HUDEP-2 (cell line): ENCODE results near the gene PRDM5.

Source experiments
- DNase-seq, 76 experiments: peaks; one replicate each; lab custom pipeline; 2025; ENCODE audit not compliant: unreplicated experiment in 76 of 76; lab: John Stamatoyannopoulos, UW

Gene PRDM5

DNA sequence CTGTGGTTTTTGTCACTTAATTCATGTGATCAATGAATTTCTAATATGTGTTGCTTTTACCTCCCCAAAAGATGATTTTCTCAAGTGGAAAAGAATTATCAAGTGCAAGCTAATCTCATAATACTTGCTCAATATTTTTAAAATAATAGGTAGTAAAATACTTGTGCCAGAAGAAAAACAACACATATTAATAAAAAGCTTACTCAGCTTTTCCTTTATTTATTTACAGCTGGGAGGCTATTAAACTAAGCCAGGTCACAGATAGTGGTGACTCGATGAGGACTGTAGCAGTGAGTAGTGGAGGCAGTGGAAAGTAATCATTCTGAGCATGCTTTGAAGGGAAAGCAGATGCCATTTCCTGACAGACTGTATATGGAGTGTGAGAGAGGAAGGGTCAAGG, 96.1 kb downstream of the PRDM5 start:
- no peak for DNase-seq

DNA sequence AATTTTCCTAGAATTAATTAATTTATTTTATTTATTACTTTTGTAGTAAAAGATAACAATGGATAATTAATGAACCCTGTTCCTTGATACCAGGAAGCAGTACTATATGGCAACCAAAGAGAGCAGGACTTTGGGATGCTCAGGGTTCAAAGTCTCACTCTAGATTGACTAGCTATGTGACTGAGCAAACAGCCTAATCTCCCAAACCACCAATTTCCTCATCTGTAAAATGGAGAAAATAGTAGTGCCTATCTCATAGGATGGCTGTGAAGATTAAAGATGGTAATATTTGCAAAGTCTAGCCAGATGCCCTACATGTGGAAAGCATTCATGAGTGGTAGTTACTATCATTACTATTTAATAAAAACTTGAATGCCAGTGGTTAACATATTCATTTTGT, 97.6 kb downstream of the PRDM5 start:
- DNase-seq, result no peak

DNA sequence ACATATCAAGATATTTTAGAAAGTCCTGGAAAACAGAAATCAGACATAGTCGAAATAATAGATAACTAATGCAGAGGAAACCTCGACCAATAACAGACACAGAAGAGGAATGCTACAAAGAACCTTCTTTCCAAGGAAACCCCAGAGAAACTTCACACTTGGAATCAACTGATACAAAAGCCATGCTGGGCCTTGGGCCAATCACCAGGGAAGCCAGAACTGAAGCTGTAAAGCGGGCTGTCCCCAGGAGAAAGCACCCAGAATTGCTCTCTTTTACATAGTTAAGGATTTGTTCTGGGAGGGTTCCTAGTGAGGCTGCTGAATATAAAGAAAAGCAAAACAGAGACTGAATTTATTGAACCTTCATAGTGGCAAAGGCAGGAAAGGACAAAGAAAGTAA, 100.5 kb downstream of the PRDM5 start:
- no peak for DNase-seq

DNA sequence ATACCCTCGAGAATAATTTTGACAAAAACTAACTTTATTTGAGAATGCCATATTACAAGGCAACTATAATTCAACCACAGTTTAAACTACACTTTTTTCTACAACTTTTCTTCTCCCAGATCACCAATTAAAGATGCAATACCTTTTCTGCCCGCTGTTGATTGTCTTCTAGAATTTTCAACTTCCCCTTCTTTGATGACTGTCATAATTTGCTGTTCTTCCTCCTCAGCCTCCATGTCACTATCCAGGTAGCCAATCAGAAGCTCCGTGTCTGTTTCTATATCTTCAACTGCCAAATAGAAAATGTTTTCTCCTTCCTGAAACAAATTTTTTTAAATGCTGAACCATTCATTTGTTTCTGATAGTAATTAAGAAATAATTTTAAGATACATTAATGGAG, 101.5 kb downstream of the PRDM5 start:
- no peak for DNase-seq

DNA sequence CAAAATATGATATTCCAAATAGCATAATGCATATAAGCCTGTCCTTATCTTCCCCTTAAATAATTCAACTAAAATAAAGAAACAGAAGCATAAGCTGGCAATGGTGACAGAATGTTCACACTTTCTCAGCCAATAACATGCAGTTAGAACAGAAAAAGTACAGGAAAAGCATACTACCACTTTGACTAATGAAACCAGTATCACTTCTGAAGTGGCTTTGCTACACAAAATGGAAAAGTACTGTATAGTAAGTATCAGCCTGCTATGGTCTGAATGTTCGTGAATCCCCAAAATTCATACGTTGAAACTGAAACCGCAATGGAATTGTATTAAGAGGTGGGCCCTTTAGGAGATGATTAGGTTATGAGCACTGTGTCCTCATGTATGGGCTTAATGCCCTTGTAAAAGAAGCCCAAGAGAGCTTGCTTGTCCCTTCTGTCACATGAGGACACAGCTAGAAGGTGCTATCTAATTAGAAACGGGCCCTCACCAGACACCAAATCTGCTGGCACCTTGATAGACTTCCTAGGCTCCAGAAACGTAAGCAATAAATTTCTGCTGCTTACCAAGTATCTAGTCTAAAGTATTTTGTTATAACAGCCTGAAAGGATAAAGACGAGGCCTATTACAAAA, 102.6 kb downstream of the PRDM5 start:
- no peak for DNase-seq

DNA sequence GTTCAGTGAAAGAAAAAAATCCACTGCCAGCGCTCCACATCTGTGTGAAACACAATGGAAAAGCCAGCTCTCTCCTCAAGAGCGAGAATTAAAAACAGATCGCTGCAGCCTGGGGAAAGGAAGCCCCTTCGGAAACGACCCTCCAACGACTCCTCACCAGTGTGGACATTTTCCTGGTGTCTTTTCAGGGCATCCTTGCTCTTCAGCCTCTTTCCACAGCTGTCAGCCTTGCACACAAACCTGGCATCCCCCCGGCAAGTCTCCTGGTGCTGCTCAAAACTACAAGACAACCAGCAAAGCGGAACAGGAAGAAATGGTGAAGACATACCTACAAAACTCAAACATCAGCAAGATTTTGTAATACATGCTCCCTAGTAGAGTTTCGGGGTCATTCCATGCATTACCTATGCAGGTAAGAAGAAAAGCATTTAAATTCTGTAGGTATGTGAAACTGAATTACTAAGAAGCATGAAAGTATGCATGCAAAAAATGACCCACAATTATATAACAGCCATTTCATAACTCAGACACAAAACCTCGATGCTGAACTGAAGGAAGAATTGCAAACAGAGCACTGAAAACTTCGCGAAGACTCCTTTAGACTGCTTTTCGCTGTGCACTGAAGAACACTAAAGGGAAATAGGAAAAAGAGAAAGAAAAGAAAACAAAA, 106.1 kb downstream of the PRDM5 start:
- no peak for DNase-seq

DNA sequence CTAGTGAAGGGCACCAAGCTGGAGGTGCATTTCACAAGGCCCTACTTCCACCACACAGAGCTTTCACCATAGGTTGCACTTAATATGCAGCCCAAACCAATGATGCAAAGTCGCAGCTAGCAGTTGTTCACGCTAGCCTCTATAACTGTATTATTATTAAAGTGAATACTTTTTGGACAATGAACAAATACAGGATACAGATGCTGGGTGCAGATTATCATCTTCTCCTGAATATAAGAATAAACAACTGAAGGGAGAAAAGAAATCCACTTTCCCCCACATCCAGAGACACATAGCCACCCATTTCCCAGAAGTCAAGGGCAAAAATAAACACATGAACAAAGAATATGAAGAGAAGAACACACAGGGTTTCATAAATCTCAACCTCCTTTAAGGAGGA, 107.2 kb downstream of the PRDM5 start:
- DNase-seq, result no peak

DNA sequence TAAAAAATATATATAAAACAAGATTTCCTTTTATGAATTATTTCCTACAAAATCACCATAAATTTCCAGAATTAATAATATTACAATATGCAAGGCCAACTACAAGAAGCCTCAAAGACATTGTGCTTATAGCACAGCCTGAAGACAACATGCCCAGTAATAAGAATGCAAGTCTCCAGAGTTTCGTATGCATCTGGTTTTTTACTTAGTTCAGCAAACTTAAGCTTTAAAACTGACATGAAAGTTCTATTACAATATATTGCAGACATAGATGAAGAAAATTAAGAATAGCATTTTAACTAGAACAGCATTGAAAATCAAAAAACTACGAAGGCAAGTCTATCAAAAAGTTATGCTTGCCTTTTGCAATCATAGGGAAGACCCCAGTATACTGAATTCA, 107.6 kb downstream of the PRDM5 start:
- DNase-seq, result no peak

DNA sequence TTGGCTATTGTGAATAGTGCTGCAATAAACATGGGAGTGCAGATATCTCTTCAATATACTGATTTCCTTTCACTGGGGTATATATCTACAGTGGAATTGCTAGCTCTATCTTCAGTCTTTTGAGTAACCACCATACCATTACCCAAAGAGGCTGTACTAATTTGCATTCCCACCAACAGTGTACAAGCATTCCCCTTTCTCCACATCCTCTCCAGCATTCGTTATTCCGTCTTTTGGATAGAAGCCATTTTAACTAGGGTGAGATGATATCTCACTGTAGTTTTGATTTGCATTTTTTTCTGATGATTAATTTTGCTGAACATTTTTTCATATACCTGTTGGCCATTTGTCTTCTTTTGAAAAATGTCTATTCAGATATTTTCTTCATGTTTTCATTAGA, 110.3 kb downstream of the PRDM5 start:
- no peak for DNase-seq

DNA sequence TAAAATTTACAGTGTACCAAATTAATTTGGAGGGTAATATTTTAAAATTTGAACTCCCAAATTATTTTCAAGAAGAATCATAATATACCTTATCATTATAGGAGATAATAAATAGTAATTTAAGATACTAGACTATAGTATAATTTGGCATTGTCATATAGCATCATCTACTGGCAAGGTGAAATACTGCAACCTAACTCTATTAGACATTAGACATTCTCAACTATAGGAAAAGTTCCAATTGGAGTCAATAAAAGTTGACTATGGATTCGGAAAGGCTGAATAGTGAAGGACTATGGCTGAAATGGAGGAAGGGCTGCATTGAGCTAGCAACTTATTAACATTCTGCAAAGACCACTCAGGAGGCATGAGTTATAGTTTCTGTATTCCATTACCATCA, 113.0 kb downstream of the PRDM5 start:
- no peak for DNase-seq

DNA sequence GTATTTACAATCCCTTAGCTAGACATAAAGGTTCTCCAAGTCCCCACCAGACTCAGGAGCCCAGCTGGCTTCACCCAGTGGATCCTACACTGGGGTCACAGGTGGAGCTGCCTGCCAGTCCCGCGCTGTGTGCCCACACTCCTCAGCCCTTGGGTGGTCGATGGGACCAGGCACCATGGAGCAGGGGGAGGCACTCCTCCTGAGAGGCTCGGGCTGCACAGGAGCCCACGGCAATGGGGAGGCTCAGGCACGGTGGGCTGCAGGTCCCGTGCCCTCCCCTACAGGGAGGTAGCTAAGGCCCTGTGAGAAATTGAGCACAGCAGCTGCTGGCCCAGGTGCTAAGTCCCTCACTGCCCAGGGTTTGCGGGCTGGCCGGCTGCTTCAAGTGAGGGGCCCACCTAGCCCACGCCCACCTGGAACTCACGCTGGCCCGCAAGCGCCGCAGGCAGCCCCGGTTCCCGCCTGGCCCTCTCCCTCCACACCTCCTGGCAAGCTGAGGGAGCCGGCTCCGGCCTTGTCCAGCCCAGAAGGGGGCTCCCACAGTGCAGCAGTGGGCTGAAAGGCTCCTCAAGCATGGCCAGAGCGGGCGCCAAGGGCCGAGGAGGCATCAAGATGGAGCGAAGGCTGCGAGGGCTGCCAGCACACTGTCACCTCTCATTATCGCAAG, 113.9 kb downstream of the PRDM5 start:
- DNase-seq, result no peak

DNA sequence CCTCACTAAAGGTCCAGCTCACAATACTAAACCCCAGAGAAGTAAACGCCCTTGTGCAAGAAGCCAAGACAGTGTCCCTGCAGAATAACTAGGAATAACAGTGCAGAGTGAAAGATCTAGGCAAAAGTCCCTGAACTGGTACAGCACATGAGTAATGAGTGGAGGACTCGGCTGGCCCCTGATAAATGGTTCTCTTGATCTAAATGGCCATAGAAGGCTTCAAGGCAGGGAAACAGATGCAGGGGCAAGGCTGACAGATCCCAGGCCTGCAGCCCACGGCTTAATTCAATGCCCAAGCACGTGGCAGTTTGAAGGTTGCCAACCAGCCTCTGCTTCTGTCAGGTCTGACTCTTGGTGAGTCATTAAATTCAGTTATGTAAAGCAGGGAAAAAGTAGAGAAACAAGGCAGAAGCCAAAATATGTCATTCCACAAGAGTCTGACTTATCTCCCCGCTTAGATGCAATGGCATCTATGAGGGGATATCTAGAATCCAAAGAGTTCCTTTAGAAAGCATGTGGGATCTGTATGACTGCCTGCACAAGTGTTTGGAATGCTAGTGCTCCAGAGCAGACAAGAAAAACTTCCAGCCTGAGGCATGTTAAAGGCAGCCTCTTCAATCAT, 121.3 kb downstream of the PRDM5 start:
- no peak for DNase-seq

DNA sequence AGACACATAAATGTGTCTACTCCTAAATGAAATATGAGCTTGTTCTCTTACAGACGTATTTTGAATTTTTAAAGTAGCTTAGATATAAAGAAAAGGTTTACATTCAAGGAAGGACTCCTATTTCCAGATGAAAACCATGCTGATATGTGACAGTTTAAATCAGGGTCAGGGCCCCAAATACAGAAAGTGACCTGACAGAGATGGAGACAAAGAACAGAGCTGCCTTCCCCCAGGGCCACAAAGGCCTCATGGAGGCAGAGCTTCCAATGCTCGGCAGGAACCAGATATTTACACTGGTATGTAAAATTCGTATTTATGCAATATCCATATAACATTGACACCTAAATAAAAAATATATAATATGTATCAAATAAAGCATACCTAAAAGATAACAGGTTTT, 124.0 kb downstream of the PRDM5 start:
- DNase-seq, result no peak

DNA sequence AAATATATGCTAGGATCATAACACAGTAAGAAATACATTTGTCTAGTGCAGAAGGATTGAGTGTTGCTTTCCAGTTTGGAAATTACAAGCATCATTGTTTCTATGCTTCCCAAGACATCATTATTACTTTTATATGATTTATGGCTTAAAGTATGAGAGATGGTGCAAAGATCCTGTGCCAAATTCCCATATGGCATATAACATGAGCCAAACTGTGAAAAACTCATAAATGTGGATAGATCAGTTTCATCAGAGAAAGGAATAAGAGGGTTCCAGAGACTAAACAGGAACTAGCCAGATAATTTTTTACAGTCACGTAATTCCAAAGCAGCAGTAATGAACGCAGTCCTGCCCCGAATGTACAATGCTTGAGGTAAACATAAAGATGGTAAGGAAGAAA, 126.3 kb downstream of the PRDM5 start:
- DNase-seq, result no peak

DNA sequence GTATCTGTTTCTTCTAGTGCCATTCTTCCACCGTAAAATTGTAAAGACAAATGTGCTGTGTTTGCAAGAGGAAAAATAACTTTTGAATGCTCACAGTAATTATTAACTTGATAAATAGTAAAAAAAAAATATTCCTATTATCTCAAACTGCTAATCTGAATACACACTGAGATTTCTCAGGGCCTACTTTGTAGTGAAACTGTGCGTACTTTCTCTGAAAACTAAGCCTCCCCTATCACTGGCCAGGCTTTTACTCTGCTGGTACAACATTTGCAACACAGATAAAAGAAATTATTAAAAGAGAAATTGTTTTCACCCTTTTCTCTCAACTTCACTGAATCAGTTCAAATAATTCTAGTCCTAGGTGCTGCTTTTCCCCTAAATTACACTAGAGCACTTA, 137.3 kb downstream of the PRDM5 start:
- DNase-seq, result no peak

DNA sequence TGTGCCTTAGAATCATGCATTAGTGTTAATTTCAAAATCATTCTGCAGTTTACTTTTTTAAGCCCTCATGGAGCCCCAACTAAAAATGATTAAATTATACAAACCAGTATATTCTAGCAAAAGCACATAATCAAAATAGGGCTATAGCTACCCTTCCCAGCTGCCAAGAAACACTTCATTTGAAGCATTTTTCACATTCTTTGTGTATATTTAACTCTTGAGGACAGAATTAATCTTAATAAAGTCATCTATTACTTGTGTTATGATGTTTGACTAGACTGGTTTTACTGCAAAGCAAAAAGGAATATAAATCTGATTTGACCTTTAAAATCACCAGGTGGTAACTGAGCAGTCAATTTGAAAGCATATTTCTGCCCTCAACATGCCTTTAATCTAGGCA, 145.1 kb downstream of the PRDM5 start:
- DNase-seq, result no peak

DNA sequence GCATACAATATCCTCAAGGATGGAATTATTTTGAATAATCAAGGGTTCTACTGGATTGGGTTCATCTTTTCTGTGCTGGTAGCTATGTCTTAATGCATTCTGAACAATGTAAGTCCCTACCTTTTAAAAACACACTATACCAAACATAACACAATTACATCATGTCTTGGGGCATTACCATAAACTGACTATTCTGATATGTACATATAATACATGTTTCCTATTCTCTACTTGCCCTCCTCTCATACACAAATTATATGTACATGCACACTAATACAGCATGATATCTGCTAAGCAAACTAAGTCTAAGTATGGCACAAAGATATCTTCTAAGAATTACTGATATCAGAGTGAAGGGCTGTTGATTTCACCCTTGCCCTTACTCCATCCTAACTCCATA, 147.1 kb downstream of the PRDM5 start:
- DNase-seq, result no peak

DNA sequence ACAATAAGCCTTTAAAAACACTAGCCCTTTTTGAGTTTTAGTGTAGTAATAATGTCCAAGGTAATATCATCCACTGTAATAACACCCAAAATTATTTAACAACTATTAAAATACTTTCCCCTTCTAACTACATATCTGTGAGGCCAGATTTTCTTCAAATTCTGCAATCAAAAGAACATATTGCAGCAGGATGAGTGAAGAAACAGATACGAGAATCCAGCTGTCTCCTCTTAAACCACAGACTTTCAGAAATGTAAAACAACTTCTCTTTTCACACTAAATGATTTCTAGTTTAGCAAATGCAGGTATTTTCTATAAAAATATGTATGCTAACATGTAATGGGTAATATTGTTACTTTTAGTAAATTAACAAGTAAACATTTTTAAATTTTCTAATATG, 148.9 kb downstream of the PRDM5 start:
- DNase-seq, result no peak

DNA sequence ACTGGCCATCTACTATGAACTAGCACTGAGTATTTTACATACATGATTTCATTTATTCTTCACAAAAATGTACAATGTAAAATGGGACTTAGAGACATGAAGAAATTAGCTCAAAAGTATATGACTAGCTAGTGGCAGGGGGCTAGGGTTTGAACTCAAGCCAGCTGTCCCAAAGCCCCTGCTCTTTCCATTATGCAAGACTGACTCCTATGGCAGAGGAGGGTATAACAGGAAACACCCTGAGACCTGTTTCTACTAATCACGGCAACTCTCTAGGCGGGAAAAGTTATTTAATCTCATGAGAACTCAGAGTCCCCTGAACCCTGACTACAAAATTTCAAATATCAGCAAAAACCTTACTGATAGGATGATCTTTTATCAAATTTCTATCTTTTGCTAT, 150.6 kb downstream of the PRDM5 start:
- DNase-seq, result no peak

DNA sequence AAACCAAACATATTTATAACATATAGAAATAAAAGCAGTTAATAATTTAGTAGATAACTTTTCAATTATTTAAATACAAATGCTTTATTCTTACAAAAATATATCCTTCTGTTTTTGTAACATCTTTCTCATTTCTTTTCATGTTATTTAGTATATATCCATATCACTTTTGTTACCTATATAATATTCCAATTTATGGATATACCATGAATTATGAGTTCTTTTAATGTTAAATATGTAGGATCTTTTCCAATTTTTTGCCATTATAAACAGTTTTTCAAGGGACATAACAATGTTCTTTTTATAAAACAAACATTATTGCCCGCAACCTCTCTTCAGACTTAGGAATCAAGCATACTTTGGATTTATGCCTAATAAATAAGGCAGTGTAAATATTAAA, 151.6 kb downstream of the PRDM5 start:
- DNase-seq, result no peak

DNA sequence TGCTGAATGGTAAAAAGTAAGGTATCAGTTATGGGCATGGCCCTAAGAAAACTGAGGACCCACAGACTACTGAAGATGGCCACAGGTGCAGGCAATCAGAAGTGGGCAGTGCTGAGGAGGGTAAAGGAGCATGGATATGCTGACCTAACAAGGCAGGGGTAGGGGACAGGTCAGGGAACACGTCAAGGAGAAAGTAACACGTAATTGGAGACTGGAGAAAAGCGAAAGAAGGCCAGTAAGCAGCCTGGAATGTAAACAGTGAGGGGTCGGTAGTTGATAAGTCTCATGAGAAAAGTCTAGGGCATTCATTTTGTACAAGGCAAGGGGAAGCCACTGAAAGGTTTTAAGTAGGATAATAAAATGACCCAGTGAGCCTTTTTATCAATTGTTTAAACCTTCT, 153.3 kb downstream of the PRDM5 start:
- DNase-seq, result no peak

DNA sequence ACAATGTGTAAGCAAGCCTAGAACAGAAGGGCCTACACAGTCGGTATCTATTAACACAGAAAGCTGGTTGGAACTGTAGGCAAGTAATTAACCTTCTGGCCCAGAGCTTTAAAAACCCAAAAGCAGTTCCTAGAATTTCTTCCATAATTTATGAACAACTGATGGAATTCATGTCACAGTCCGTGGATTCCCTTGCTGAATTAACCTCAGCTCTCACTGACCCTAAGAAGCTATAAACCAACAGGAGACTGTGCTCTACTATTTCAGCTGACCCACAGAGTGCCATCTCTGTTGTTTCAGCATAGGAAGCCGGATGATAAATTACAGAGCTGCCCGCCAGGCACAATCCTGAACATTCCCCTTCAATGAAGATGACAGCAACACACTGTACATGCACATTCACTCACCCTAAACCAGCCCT, 157.3 kb downstream of the PRDM5 start:
- DNase-seq, result no peak
